Neural cell (in vitro differentiated cells): ENCODE measurements around the gene PITHD1. TPM values are rescaled to one million over a fixed set of nuclear protein-coding genes. Genes with fewer than 3 reads are reported as not detected.
A peak's percentile ranks its signal among the peaks of the same experiment; 100 is the strongest.

Source experiments
- H2AFZ ChIP-seq: fragments of 200-600, 300-800 bp; sonication (generic), shearing (Covaris generic); 2 replicates; pipeline ENCODE4 v1.6.0; 2014; ENCODE audit warnings: low read depth, mild to moderate bottlenecking, antibody characterized with exemption, low read length, moderate library complexity
- H3F3A ChIP-seq: fragments of 200-600 bp; shearing (Covaris generic); 2 replicates; pipeline ENCODE4 v1.6.1; 2016; ENCODE audit warnings: mild to moderate bottlenecking, moderate library complexity, mixed read lengths, antibody characterized with exemption, low read length; ENCODE audit not compliant: insufficient read depth, poor library complexity, severe bottlenecking
- H3K27ac ChIP-seq: fragments of 200-600, 300-800 bp; sonication (generic), shearing (Covaris generic); 2 replicates; pipeline ENCODE4 v1.5.1; 2014; ENCODE audit warnings: mild to moderate bottlenecking, low read length, moderate library complexity
- H3K27me3 ChIP-seq: fragments of 300-800, 200-600 bp; sonication (generic), shearing (Covaris generic); 2 replicates; pipeline ENCODE4 v1.6.0; 2014; ENCODE audit warnings: mild to moderate bottlenecking, low read depth, low read length, moderate library complexity; ENCODE audit not compliant: insufficient read depth
- H3K36me3 ChIP-seq: fragments of 300-800, 200-600 bp; sonication (generic), shearing (Covaris generic); 2 replicates; pipeline ENCODE4 v1.5.1; 2014; ENCODE audit warnings: mild to moderate bottlenecking, antibody characterized with exemption, low read length, moderate library complexity; ENCODE audit not compliant: insufficient read depth
- H3K4me2 ChIP-seq: fragments of 300-800, 200-600 bp; sonication (generic), shearing (Covaris generic); 2 replicates; pipeline ENCODE4 v1.6.0; 2014; ENCODE audit warnings: mild to moderate bottlenecking, low read length
- H3K4me3 ChIP-seq: fragments of 300-800, 200-600 bp; sonication (generic), shearing (Covaris generic); 2 replicates; pipeline ENCODE4 v1.5.1; 2014; ENCODE audit warnings: mild to moderate bottlenecking, low read length, moderate library complexity
- H3K79me2 ChIP-seq: fragments of 200-600 bp; shearing (Covaris generic); replicated peaks from 2 replicates; pipeline ENCODE4 v1.6.0; 2014; ENCODE audit warnings: mild to moderate bottlenecking, low read length, moderate library complexity; ENCODE audit not compliant: insufficient read depth
- H3K9ac ChIP-seq: fragments of 300-800, 200-600 bp; sonication (generic), shearing (Covaris generic); 2 replicates; pipeline ENCODE4 v1.6.1; 2016; ENCODE audit warnings: mild to moderate bottlenecking, low read length, mixed read lengths
- H3K9me2 ChIP-seq: fragments of 200-600 bp; shearing (Covaris generic); 2 replicates; pipeline ENCODE4 v1.6.1; 2016; ENCODE audit warnings: mild to moderate bottlenecking, low read length, mixed read lengths; ENCODE audit not compliant: insufficient read depth
- H3K9me3 ChIP-seq: fragments of 200-600, 300-800 bp; sonication (generic), shearing (Covaris generic); 2 replicates; pipeline ENCODE4 v1.6.1; 2016; ENCODE audit warnings: mild to moderate bottlenecking, mixed run types, low read length, moderate library complexity, mixed read lengths
- H4K20me1 ChIP-seq: fragments of 200-600 bp; shearing (Covaris generic); 2 replicates; pipeline ENCODE4 v1.6.1; 2016; ENCODE audit warnings: mild to moderate bottlenecking, mixed run types; ENCODE audit not compliant: insufficient read depth
- CTCF ChIP-seq: fragments of 450-650 bp; IDR thresholded peaks from 2 replicates; pipeline ENCODE4 v1.5.1; 2014; ENCODE audit warnings: antibody characterized with exemption, mild to moderate bottlenecking, moderate library complexity; ENCODE audit not compliant: poor library complexity, severe bottlenecking
- EP300 ChIP-seq: fragments of 450-650 bp; conservative IDR thresholded peaks from 2 replicates; pipeline ENCODE4 v1.6.1; 2014; ENCODE audit warnings: antibody characterized with exemption, mild to moderate bottlenecking, moderate library complexity; ENCODE audit not compliant: poor library complexity, severe bottlenecking
- EZH2 ChIP-seq: fragments of 200-600, 300-800 bp; shearing (Covaris generic), sonication (generic); IDR thresholded peaks from 2 replicates; pipeline ENCODE4 v1.6.1; 2014; ENCODE audit warnings: antibody characterized with exemption, low read length, borderline replicate concordance, mild to moderate bottlenecking; ENCODE audit not compliant: insufficient read depth, poor library complexity, severe bottlenecking
- MXI1 ChIP-seq: fragments of 450-650 bp; conservative IDR thresholded peaks from 2 replicates; pipeline ENCODE4 v1.6.1; 2014; ENCODE audit warnings: antibody characterized with exemption, mild to moderate bottlenecking; ENCODE audit not compliant: poor library complexity, severe bottlenecking
- POLR2AphosphoS5 ChIP-seq: IDR thresholded peaks from 2 replicates; pipeline ENCODE4 v1.6.1; 2012
- RAD21 ChIP-seq: fragments of 450-650 bp; conservative IDR thresholded peaks from 2 replicates; pipeline ENCODE4 v1.6.1; 2014; ENCODE audit warnings: antibody characterized with exemption, mild to moderate bottlenecking, moderate library complexity
- REST ChIP-seq: IDR thresholded peaks from 2 replicates; pipeline ENCODE4 v1.6.1; 2012; ENCODE audit warnings: borderline replicate concordance
- SMC3 ChIP-seq: fragments of 450-650 bp; conservative IDR thresholded peaks from 2 replicates; pipeline ENCODE4 v1.6.1; 2014; ENCODE audit warnings: antibody characterized with exemption, mild to moderate bottlenecking, moderate library complexity; ENCODE audit not compliant: poor library complexity
- TAF1 ChIP-seq: IDR thresholded peaks from 2 replicates; pipeline ENCODE4 v1.6.1; 2012; ENCODE audit warnings: low read depth
- polyA plus RNA-seq: library from polyadenylated mRNA; depleted of rRNA; stranded (reverse); fragments of >200 nt; gene quantifications from 2 replicates; pipeline ENCODE4 v1.2.3, GENCODE V29; 2014

Gene PITHD1
- polyA plus RNA-seq, 1 donor from 2014 or later = 267 TPM

- Histone ChIP-seq H3K27ac (peak overlapping the region; percentile 66), H3K27me3 (no peaks in the 10 kb centered on the region), H3F3A (no peaks in the 10 kb centered on the region), H3K9me3 (no peaks in the 10 kb centered on the region), H2AFZ (peak overlapping the region; percentile 65), H3K4me3 (peak overlapping the region; percentile 92), H3K9ac (peak overlapping the region; percentile 76), H4K20me1 (no peaks in the 10 kb centered on the region), H3K9me2 (no peaks in the 10 kb centered on the region), H3K4me2 (peak overlapping the region; percentile 56), H3K36me3 (no peaks in the 10 kb centered on the region), H3K79me2 (peaks cover 32% of the 10 kb centered on the region)
- TF ChIP-seq POLR2AphosphoS5 (no peak), TAF1 (no peak), REST (peak; percentile 9), EP300 (no peak), RAD21 (peak; percentile 9), SMC3 (no peak), CTCF (peak; percentile 15)
Measured at GRCh38 chr1:23742670-23743286, 35.4 kb upstream of the PITHD1 start.

GRCh38 chr1:23743287-23744152 is 34.7 kb upstream of the PITHD1 start, which contains the start of gene ELOA:
Gene ELOA, plus strand, starts transcription at chr1:23743471. Its CDS starts 33 bp downstream, at chr1:23743504.
- peak within 1 kb of the TSS; percentile 76 for H3K9ac ChIP-seq
- H3K27me3 ChIP-seq = no peaks in the 10 kb centered on the region
- H3K27ac ChIP-seq = peak within 1 kb of the TSS; percentile 66
- no peaks in the 10 kb centered on the region for H4K20me1 ChIP-seq
- H3K4me2 ChIP-seq = peak within 1 kb of the TSS; percentile 56
- no peaks in the 10 kb centered on the region for H3F3A ChIP-seq
- H2AFZ ChIP-seq = peak within 1 kb of the TSS; percentile 65
- H3K79me2 ChIP-seq = peaks cover 38% of the 10 kb centered on the region
- no peaks in the 10 kb centered on the region for H3K9me2 ChIP-seq
- TF ChIP-seq REST = peak; percentile 14
- peak; percentile 92 for TF ChIP-seq POLR2AphosphoS5
- TF ChIP-seq MXI1 = peak; percentile 81
- TF ChIP-seq EZH2 = no peak
- peak; percentile 11 for TF ChIP-seq CTCF
- TF ChIP-seq EP300 = peak; percentile 40
- TF ChIP-seq SMC3 = peak; percentile 15
- peak; percentile 62 for TF ChIP-seq TAF1
- no peak for TF ChIP-seq RAD21
- H3K4me3 ChIP-seq = peak within 1 kb of the TSS; percentile 92
- no peaks in the 10 kb centered on the region for H3K9me3 ChIP-seq
- no peaks in the 10 kb centered on the region for H3K36me3 ChIP-seq
